ENCODE data around the gene UBA6. TPM values are rescaled to one million over a fixed set of nuclear protein-coding genes. Genes with fewer than 3 reads are reported as not detected.
A peak's percentile ranks its signal among the peaks of the same experiment; 100 is the strongest.

Gene UBA6
- total RNA-seq, 2 donors from 2014 or later: 28.3 to 94.5 TPM

DNA sequence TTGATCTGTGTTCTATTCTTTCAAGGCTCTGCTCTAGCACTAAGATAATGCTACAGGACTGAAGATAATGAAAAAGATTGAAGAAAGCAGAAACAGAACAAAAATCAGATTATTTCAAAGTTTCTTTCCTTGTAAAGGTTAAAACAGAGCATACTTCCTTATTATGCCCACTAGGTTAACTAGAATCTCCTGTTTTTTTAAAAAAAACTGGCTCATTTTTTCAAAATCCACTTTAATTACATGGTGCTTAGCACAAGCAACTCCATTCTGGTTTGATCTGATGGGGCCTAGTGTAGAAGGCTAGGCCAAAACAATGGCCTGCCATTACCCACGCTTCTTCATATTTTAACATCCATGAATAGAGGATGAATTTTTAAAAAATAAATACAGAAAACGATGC, 1.2 kb upstream of the UBA6 start:
- peaks cover 5 to 16% of the 10 kb centered on the region in 2 donors for H3K4me1 ChIP-seq (ENCODE audit: control insufficient read depth in 1 of 2, low read depth in 2 of 2)
- H3K27me3 ChIP-seq (replicated peaks; ENCODE audit: insufficient read depth): no peaks in the 10 kb centered on the region
- H3K27ac ChIP-seq: no peak overlapping the region
- DNase-seq (ENCODE audit: low spot score): no peak
- TF ChIP-seq, protein P1, sequence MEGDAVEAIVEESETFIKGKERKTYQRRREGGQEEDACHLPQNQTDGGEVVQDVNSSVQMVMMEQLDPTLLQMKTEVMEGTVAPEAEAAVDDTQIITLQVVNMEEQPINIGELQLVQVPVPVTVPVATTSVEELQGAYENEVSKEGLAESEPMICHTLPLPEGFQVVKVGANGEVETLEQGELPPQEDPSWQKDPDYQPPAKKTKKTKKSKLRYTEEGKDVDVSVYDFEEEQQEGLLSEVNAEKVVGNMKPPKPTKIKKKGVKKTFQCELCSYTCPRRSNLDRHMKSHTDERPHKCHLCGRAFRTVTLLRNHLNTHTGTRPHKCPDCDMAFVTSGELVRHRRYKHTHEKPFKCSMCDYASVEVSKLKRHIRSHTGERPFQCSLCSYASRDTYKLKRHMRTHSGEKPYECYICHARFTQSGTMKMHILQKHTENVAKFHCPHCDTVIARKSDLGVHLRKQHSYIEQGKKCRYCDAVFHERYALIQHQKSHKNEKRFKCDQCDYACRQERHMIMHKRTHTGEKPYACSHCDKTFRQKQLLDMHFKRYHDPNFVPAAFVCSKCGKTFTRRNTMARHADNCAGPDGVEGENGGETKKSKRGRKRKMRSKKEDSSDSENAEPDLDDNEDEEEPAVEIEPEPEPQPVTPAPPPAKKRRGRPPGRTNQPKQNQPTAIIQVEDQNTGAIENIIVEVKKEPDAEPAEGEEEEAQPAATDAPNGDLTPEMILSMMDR (IDR thresholded peaks at IDR 0.05): no peak
- H3K4me3 ChIP-seq: peak overlapping the region; percentile 80
- H3K36me3 ChIP-seq: no peaks in the 10 kb centered on the region
- no peaks in the 10 kb centered on the region for H3K9me3 ChIP-seq
- no peak for ATAC-seq (ENCODE audit: insufficient number of reproducible peaks, low FRiP score, low read depth)

DNA sequence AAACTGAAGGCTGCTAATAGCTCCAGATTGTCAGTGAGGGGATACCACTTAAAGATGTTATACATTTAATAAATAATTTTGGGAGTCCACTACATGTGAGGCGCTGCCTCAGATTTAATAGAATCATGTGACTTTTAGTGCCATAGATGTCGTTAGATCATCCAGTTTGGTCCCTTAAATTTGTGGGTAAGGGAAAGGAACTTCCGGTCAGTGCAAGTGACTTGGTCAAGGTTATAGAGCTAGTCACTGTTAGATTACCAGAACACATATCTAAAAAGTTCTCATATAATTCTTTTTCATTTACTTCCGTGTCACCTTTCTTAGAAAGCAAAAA, 529 bp upstream of the UBA6 start:
- peak overlapping the region; percentile 80 for H3K4me3 ChIP-seq
- peak overlapping the region; percentile 85 to 89 for H3K27ac ChIP-seq
- peak; percentile 23 for ATAC-seq (ENCODE audit: insufficient number of reproducible peaks, low FRiP score, low read depth)
- no peaks in the 10 kb centered on the region for H3K27me3 ChIP-seq (replicated peaks; ENCODE audit: insufficient read depth)
- no peaks in the 10 kb centered on the region for H3K9me3 ChIP-seq
- no peaks in the 10 kb centered on the region for H3K36me3 ChIP-seq
- DNase-seq (ENCODE audit: low spot score): no peak
- TF ChIP-seq, protein P1 (IDR thresholded peaks at IDR 0.05): no peak
- H3K4me1 ChIP-seq (ENCODE audit: control insufficient read depth in 1 of 2, low read depth in 2 of 2): peaks cover 5 to 16% of the 10 kb centered on the region in 2 donors

- no peak for ATAC-seq (ENCODE audit: insufficient number of reproducible peaks, low FRiP score, low read depth)
- no peaks in the 10 kb centered on the region for H3K36me3 ChIP-seq
- H3K4me1 ChIP-seq (ENCODE audit: control insufficient read depth in 1 of 2, low read depth in 2 of 2): peaks cover 5 to 16% of the 10 kb centered on the region in 2 donors
- H3K27me3 ChIP-seq (replicated peaks; ENCODE audit: insufficient read depth): no peaks in the 10 kb centered on the region
- no peaks in the 10 kb centered on the region for H3K9me3 ChIP-seq
- TF ChIP-seq, protein P1 (IDR thresholded peaks at IDR 0.05): no peak
- peak overlapping the region; percentile 80 for H3K4me3 ChIP-seq
- H3K27ac ChIP-seq: peak overlapping the region; percentile 85 to 89
- no peak for DNase-seq (ENCODE audit: low spot score)
Measured at GRCh38 chr4:67700116-67700737, 728 bp downstream of the UBA6 start.

DNA sequence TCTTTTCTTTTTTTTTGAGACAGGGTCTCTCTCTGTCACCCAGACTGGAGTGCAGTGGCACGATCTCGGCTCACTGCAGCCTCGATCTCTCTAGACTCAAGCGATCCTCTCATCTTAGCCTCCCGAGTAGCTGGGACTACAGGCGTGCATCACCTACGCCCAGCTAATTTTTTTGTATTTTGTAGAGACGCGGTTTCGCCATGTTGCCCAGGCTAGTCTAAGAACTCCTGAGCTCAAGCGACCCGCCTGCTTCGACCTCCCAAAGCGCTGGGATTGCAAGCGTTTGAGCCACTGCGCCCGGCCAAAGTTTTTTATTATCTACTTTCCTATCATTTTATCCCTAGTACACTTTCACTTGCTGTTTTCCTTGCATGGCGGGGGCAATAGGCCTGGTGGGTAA, 1.4 kb downstream of the UBA6 start:
- DNase-seq (ENCODE audit: low spot score): no peak
- H3K4me1 ChIP-seq (ENCODE audit: control insufficient read depth in 1 of 2, low read depth in 2 of 2): peaks cover 5 to 16% of the 10 kb centered on the region in 2 donors
- no peak overlapping the region for H3K27ac ChIP-seq
- no peak for ATAC-seq (ENCODE audit: insufficient number of reproducible peaks, low FRiP score, low read depth)
- peak overlapping the region; percentile 80 for H3K4me3 ChIP-seq
- no peaks in the 10 kb centered on the region for H3K27me3 ChIP-seq (replicated peaks; ENCODE audit: insufficient read depth)
- H3K36me3 ChIP-seq: no peaks in the 10 kb centered on the region
- TF ChIP-seq, protein P1 (IDR thresholded peaks at IDR 0.05): no peak
- H3K9me3 ChIP-seq: no peaks in the 10 kb centered on the region

GRCh38 chr4:67697860-67698687, 2.9 kb downstream of the UBA6 start:
- H3K4me3 ChIP-seq: no peak overlapping the region
- ATAC-seq (ENCODE audit: insufficient number of reproducible peaks, low FRiP score, low read depth) (no peak), DNase-seq (ENCODE audit: low spot score) (no peak)
- H3K9me3 ChIP-seq: no peaks in the 10 kb centered on the region
- no peaks in the 10 kb centered on the region for H3K36me3 ChIP-seq
- TF ChIP-seq, protein P1 (IDR thresholded peaks at IDR 0.05): no peak
- H3K4me1 ChIP-seq (ENCODE audit: control insufficient read depth in 1 of 2, low read depth in 2 of 2): peaks cover 5 to 16% of the 10 kb centered on the region in 2 donors
- H3K27me3 ChIP-seq (replicated peaks; ENCODE audit: insufficient read depth): no peaks in the 10 kb centered on the region
- H3K27ac ChIP-seq: no peak overlapping the region
